Liver (tissue), 3 donors: Measurements from ENCODE around the gene MALRD1.

Experiments
- EGR1 ChIP-seq, 2 donors: IDR thresholded peaks; 2 replicates each; pipeline ENCODE4 v1.6.1; 2016 to 2018; ENCODE audit warnings: antibody characterized with exemption in 2 of 2, low read depth in 2 of 2
- GABPA ChIP-seq, 2 donors: IDR thresholded peaks in 1 of 2; conservative IDR thresholded peaks in 1 of 2; 2 replicates each; pipeline ENCODE4 v1.6.1; 2016; ENCODE audit warnings: antibody characterized with exemption in 2 of 2, mild to moderate bottlenecking in 1 of 2, moderate library complexity in 1 of 2
- RAD21 ChIP-seq, 2 donors: IDR thresholded peaks; 2 replicates each; pipeline ENCODE4 v1.6.1; 2016; ENCODE audit warnings: antibody characterized with exemption in 2 of 2, mild to moderate bottlenecking in 2 of 2
- RXRA ChIP-seq, 2 donors: IDR thresholded peaks; 2 replicates each; pipeline ENCODE4 v1.6.1; 2017 to 2018; ENCODE audit warnings: antibody characterized with exemption in 2 of 2, mild to moderate bottlenecking in 1 of 2
- TAF1 ChIP-seq: conservative IDR thresholded peaks from 2 replicates; pipeline ENCODE4 v1.6.1; 2016; ENCODE audit warnings: antibody characterized with exemption, mild to moderate bottlenecking
- YY1 ChIP-seq: IDR thresholded peaks from 2 replicates; pipeline ENCODE4 v1.6.1; 2016; ENCODE audit warnings: antibody characterized with exemption, mild to moderate bottlenecking
- TF ChIP-seq, protein P1 (sequence below): fragments of 150-350 bp; IDR thresholded peaks from 2 replicates; pipeline ENCODE4 v1.5.1; 2017; ENCODE audit warnings: improper control_type of control experiment, low read depth, low read length; ENCODE audit not compliant: missing input control
- TF ChIP-seq, protein P2 (sequence below): IDR thresholded peaks from 2 replicates; pipeline ENCODE4 v1.6.1; 2016; ENCODE audit warnings: antibody characterized with exemption
- TF ChIP-seq, protein P3 (sequence below): IDR thresholded peaks from 2 replicates; pipeline ENCODE4 v1.6.1; 2016; ENCODE audit warnings: antibody characterized with exemption
- TF ChIP-seq, protein P4 (sequence below): IDR thresholded peaks from 2 replicates; pipeline ENCODE4 v1.6.1; 2016; ENCODE audit warnings: antibody characterized with exemption
- TF ChIP-seq, protein P5 (sequence below): IDR thresholded peaks from 2 replicates; pipeline ENCODE4 v1.6.1; 2016; ENCODE audit warnings: antibody characterized with exemption, mild to moderate bottlenecking
- donor health status: healthy.
- donor health status: healthy.

DNA sequence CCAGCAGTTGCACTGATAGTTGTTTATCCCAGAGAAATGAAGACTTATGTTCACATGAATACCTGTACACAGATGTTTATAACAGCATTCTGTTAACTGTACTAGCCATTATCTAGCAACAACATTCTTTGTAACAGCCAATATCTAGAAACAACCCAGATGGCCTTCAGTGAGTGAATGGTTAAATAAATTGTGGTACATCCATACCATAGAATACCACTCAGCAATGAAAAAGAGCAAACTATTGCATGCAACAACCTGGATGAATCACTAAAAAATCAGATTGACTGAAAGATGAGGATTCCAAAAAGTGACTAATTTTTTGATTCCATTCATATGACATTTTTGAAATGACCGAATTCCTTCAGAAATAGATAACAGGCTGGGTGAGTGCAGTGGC lies 360.3 kb downstream of the MALRD1 start:
- TF ChIP-seq, protein P1, sequence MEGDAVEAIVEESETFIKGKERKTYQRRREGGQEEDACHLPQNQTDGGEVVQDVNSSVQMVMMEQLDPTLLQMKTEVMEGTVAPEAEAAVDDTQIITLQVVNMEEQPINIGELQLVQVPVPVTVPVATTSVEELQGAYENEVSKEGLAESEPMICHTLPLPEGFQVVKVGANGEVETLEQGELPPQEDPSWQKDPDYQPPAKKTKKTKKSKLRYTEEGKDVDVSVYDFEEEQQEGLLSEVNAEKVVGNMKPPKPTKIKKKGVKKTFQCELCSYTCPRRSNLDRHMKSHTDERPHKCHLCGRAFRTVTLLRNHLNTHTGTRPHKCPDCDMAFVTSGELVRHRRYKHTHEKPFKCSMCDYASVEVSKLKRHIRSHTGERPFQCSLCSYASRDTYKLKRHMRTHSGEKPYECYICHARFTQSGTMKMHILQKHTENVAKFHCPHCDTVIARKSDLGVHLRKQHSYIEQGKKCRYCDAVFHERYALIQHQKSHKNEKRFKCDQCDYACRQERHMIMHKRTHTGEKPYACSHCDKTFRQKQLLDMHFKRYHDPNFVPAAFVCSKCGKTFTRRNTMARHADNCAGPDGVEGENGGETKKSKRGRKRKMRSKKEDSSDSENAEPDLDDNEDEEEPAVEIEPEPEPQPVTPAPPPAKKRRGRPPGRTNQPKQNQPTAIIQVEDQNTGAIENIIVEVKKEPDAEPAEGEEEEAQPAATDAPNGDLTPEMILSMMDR, result no peak
- no peak for TF ChIP-seq YY1
- no peak for TF ChIP-seq GABPA (IDR thresholded peaks at IDR 0.05 in 1 of 2, conservative IDR thresholded peaks at IDR 0.05 in 1 of 2)
- TF ChIP-seq, protein P2, sequence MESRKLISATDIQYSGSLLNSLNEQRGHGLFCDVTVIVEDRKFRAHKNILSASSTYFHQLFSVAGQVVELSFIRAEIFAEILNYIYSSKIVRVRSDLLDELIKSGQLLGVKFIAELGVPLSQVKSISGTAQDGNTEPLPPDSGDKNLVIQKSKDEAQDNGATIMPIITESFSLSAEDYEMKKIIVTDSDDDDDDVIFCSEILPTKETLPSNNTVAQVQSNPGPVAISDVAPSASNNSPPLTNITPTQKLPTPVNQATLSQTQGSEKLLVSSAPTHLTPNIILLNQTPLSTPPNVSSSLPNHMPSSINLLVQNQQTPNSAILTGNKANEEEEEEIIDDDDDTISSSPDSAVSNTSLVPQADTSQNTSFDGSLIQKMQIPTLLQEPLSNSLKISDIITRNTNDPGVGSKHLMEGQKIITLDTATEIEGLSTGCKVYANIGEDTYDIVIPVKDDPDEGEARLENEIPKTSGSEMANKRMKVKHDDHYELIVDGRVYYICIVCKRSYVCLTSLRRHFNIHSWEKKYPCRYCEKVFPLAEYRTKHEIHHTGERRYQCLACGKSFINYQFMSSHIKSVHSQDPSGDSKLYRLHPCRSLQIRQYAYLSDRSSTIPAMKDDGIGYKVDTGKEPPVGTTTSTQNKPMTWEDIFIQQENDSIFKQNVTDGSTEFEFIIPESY, result no peak
- TF ChIP-seq, protein P3, sequence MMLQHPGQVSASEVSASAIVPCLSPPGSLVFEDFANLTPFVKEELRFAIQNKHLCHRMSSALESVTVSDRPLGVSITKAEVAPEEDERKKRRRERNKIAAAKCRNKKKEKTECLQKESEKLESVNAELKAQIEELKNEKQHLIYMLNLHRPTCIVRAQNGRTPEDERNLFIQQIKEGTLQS, result no peak
- no peak for TF ChIP-seq TAF1
- TF ChIP-seq RXRA (IDR thresholded peaks at IDR 0.05), result no peak
- TF ChIP-seq, protein P4, sequence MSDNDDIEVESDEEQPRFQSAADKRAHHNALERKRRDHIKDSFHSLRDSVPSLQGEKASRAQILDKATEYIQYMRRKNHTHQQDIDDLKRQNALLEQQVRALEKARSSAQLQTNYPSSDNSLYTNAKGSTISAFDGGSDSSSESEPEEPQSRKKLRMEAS, result no peak
- TF ChIP-seq RAD21 (IDR thresholded peaks at IDR 0.05), result no peak
- TF ChIP-seq, protein P5, sequence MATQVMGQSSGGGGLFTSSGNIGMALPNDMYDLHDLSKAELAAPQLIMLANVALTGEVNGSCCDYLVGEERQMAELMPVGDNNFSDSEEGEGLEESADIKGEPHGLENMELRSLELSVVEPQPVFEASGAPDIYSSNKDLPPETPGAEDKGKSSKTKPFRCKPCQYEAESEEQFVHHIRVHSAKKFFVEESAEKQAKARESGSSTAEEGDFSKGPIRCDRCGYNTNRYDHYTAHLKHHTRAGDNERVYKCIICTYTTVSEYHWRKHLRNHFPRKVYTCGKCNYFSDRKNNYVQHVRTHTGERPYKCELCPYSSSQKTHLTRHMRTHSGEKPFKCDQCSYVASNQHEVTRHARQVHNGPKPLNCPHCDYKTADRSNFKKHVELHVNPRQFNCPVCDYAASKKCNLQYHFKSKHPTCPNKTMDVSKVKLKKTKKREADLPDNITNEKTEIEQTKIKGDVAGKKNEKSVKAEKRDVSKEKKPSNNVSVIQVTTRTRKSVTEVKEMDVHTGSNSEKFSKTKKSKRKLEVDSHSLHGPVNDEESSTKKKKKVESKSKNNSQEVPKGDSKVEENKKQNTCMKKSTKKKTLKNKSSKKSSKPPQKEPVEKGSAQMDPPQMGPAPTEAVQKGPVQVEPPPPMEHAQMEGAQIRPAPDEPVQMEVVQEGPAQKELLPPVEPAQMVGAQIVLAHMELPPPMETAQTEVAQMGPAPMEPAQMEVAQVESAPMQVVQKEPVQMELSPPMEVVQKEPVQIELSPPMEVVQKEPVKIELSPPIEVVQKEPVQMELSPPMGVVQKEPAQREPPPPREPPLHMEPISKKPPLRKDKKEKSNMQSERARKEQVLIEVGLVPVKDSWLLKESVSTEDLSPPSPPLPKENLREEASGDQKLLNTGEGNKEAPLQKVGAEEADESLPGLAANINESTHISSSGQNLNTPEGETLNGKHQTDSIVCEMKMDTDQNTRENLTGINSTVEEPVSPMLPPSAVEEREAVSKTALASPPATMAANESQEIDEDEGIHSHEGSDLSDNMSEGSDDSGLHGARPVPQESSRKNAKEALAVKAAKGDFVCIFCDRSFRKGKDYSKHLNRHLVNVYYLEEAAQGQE, result no peak
- TF ChIP-seq EGR1 (IDR thresholded peaks at IDR 0.05; ENCODE audit: low read depth in 2 of 2), result no peak
